GM13976 (cell line): ENCODE data around the gene STK40.
A peak's percentile ranks its signal among the peaks of the same experiment; 100 is the strongest.

ENCODE experiments used
- DNase-seq: peaks from one replicate; pipeline ENCODE4 v3.0.0; 2012; ENCODE audit warnings: low spot score
- in situ Hi-C: fragments of 300-500 bp; cut with MboI; formaldehyde crosslinking; loops from one replicate; pipeline ENCODE4 v1.12.0; 2022; ENCODE audit warnings: low sequenced_read_pairs, mixed read lengths, inconsistent platforms; ENCODE audit not compliant: unreplicated experiment
- TF ChIP-seq, protein P1 (sequence below): IDR thresholded peaks from 2 replicates; pipeline ENCODE4 v1.5.1; 2012; ENCODE audit warnings: borderline replicate concordance, mild to moderate bottlenecking; ENCODE audit not compliant: insufficient read depth; ENCODE audit errors: extremely low read depth, missing control alignments, control extremely low read depth

The STK40 gene

GRCh38 chr1:36377791-36378492, 7.8 kb downstream of the STK40 start:
- TF ChIP-seq, protein P1, sequence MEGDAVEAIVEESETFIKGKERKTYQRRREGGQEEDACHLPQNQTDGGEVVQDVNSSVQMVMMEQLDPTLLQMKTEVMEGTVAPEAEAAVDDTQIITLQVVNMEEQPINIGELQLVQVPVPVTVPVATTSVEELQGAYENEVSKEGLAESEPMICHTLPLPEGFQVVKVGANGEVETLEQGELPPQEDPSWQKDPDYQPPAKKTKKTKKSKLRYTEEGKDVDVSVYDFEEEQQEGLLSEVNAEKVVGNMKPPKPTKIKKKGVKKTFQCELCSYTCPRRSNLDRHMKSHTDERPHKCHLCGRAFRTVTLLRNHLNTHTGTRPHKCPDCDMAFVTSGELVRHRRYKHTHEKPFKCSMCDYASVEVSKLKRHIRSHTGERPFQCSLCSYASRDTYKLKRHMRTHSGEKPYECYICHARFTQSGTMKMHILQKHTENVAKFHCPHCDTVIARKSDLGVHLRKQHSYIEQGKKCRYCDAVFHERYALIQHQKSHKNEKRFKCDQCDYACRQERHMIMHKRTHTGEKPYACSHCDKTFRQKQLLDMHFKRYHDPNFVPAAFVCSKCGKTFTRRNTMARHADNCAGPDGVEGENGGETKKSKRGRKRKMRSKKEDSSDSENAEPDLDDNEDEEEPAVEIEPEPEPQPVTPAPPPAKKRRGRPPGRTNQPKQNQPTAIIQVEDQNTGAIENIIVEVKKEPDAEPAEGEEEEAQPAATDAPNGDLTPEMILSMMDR, result no peak
- DNase-seq, result no peak
- in situ Hi-C loops, result no loop called here

DNA sequence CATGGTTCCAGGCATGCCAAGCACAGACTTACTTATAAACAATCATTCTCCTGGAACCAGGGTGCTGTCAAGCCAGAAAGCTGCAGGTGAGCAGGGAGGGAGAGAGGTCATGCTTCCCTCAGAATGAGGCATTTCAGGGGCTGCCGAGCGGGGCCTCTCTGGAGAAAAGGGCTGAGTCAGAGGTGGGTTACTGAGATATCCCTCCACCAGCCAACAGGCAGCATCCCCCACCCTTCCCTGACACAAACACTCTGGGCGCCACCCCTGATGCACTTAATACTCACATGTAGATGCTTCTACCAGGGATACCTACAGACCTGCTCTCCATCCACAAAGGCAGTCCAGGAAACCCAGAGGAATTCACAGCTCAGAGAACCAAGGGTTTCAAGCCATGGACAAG, 13.1 kb downstream of the STK40 start:
- DNase-seq, result no peak
- TF ChIP-seq, protein P1, result no peak
- in situ Hi-C loops, result no loop called here

DNA sequence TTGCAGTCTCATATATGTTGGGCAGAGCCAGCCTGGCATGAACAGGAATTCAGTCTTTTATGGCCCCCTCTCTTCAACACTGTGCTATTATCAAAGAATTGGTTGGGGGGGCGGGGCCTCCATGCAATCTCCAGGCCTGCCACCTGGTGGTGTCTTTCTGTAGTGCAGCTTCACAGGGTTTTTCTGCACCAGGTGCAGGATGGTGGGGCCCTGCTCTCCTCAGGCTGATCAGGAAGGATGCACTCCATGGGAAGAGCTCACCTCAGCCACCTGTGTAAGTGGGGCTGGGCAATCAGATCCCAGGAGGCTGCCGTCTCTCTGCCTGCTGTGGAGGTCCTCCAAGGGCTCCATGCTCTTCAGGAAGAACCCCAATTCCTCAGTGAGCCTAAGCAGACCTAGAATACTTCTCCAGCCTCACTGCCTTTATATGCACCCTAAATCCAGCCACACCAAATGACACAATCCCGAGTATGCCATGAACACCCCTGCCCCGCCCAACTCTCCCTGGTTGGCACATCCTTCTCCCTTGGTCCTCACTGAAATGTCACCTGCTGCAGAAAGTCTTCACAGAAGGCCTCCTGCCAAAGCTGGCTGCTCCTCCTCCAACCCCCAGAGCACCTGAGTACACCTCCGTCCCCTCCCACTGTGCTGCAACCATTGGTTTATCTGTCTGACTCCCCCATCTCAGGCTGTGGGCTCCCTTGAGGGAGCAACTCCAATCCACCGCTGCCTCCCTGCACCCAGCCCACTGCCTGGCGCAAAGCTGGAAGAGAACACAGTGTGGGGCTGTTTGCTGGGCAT, 16.5 kb downstream of the STK40 start:
- peak; percentile 88 for DNase-seq
- TF ChIP-seq, protein P1, result peak; percentile 94
- in situ Hi-C loops, result no loop called here

- in situ Hi-C loops, result no loop called here
- DNase-seq, result no peak
- TF ChIP-seq, protein P1, result no peak
Measured at GRCh38 chr1:36367798-36368197, 17.9 kb downstream of the STK40 start.

DNA sequence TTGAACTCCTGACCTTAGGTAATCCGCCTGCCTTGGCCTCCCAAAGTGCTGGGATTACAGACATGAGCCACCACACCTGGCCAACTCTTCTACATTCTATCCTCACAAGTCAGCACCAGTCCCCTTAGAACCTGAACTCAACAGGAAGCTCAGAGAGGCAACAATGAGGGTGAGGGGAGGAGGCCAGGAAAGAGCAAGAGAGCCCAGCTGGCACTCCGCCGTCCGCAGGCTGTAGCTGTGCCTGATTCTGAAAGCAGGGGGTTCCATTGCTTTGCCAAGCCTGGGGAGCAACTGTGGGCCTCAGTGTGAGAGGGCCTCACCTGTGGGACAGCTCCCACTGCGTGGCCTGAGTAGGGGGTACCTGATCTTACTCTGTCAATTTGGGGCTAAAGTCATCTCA, 18.7 kb downstream of the STK40 start:
- in situ Hi-C loops, result no loop called here
- no peak for DNase-seq
- TF ChIP-seq, protein P1, result no peak

GRCh38 chr1:36366091-36366661, 19.5 kb downstream of the STK40 start:
- no peak for DNase-seq

More at GRCh38 chr1:36366091-36366661, 19.5 kb downstream of the STK40 start:
- TF ChIP-seq, protein P1, result no peak
- in situ Hi-C loops, result no loop called here
